ENCODE data around the gene EGR2.

DNA sequence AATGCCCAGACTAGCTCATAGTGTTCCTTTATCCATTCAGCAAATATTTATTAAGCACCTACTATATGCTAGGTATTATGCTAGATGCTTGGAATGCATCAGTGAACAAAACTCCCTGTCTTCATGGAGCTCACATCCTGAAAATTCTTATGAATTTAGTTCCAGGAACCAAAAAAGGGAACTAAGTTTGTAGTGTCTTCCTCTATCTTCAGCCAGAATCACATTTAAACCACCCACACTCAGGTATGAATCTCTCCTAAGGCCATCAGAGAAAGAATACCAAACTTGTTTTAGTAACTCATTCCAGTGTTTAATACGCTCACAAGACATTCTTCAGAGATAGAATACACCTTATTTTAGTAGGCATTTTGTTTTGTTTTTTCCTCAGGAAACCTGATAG is 10.1 kb upstream of the EGR2 start:
- TF ChIP-seq EZH2 (IDR thresholded peaks at IDR 0.05; ENCODE audit: borderline replicate concordance, low read depth, low read length, severe bottlenecking) (no peak), FOS (IDR thresholded peaks at IDR 0.05; ENCODE audit: borderline replicate concordance, insufficient read depth, low read length) (no peak)
- TF ChIP-seq, protein P1, sequence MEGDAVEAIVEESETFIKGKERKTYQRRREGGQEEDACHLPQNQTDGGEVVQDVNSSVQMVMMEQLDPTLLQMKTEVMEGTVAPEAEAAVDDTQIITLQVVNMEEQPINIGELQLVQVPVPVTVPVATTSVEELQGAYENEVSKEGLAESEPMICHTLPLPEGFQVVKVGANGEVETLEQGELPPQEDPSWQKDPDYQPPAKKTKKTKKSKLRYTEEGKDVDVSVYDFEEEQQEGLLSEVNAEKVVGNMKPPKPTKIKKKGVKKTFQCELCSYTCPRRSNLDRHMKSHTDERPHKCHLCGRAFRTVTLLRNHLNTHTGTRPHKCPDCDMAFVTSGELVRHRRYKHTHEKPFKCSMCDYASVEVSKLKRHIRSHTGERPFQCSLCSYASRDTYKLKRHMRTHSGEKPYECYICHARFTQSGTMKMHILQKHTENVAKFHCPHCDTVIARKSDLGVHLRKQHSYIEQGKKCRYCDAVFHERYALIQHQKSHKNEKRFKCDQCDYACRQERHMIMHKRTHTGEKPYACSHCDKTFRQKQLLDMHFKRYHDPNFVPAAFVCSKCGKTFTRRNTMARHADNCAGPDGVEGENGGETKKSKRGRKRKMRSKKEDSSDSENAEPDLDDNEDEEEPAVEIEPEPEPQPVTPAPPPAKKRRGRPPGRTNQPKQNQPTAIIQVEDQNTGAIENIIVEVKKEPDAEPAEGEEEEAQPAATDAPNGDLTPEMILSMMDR (IDR thresholded peaks at IDR 0.05; ENCODE audit: extremely low read depth in 1 of 2, insufficient read depth in 1 of 2, low read depth in 1 of 2, low read length in 2 of 2) = no peak
